ENCODE measurements around the gene TTLL11.
"Not testable (repeated sequence)": the region's sequence is repeated elsewhere in the genome, so short reads cannot be mapped to it uniquely, and the experiment has no call there.

Gene TTLL11

DNA sequence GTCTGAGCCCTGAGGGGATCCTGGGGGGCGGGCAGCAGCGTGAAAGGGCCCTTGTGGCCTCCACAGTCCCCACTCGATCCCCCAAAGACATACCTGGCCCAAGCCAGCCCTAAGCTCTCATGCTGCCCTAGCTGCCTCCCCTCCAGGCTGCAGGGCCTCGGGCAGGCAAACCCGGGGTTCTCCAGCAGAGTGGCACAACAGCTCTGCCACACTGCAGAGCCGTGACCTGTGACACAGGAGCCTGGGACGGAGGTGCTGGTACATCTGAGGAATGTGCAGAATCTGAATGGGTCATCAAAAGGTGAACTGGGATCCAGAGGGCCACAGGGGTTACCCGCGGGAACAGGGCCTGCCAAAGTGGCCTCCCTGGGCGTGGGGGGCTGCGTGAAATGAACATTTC, 278.5 kb downstream of the TTLL11 start:
- no peak for DNase-seq (ENCODE audit: low spot score)

DNA sequence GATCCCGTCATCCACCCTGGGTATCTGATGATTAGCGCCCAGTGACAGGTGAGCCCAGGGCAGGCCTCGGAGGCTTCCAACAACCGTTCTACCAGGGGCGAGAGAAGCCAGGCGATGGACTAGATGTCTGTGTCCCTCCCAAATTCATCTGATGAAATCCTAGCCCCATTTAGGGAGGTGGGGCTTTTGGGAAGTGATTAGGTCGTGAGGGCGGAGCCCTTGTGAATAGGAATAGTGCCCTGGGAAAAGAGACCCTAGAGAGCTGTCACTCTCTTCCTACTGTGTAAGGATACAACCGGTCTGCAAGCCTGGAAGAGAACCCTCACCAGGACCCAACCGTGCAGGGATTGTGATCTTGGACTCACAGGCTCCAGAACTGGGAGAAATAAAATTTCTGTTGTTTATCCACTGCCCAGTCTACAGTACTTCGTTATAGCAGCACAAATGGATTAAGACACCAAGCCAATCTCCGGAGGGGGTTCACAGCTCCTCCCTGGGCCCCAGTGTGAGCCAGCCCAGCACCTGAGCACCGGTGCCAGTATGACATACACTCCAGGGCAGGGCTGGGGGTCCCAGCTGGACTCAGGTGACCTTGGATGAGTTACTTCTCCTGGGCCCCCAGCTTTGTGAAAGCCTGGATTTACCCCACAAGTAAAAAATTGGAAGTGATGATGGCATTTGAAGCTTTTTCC, 279.4 kb downstream of the TTLL11 start:
- DNase-seq (ENCODE audit: low spot score): no peak

DNA sequence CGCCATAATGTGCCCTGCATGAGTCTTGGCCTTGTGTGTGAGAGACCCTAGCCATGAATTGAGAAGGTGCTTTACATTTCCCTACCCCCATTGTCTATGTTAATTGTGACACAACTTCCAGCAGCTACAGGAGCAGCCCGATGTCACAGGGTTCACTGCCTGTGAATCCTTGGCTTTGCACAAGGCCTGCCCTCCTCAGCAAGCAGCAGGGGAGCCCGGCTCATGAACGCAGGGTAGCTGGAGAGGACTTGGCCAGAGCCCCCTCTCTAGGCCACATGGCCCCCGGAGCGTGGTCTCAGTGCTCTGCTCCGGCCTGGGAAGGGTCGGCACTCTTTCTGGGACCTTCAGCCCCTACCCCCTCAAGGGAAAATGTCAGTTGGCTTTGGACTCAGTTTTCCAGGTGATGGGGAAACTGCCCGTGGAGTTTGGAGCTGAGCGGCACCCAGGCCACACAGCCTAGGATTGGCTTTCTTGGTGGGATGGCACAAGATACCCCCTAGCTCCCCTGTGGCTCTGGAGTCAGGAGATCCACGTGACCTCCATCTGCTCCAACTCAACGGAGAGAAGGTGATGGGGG, 280.9 kb downstream of the TTLL11 start:
- DNase-seq (ENCODE audit: low spot score): no peak

DNA sequence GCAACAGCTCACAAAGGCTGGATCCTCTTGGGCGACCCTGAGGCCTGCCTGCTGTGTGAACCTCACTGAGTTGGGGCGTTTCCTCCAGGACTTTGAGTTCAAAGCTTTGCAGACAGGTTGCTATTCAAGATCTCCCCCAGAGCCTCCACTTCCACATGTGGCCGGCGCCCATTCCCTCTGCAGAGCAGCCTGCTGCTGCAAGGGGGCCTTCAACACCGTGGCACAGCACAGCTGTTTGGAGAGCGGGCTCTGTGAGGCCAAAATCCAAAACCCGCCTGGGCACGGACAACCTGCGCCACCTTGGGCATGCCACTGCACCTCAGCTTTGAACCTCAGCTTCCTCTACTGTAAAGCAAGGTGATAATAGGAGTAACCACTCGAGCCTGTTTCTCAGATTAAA, 281.4 kb downstream of the TTLL11 start:
- DNase-seq (ENCODE audit: low spot score): no peak

DNA sequence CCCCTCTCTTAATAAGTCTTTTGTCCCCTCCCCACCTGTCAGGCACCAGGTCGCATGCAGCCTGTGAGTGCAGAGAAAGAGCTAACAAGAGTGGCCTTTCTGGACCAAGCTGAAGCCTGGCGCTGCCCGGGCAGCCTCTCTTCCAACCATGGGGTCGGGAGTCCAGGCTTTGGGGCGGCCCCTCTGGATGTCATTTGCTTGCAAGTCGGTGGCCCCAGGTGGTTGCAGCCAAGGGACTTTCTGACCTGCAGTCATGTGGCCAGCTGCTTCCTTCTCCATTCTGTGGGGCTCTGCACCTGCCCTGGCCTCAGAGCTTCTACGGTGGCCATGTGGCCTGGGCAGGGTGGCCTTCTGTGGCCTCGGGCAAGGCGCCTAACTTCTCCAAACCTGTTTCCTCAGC, 282.0 kb downstream of the TTLL11 start:
- no peak for DNase-seq (ENCODE audit: low spot score)

DNA sequence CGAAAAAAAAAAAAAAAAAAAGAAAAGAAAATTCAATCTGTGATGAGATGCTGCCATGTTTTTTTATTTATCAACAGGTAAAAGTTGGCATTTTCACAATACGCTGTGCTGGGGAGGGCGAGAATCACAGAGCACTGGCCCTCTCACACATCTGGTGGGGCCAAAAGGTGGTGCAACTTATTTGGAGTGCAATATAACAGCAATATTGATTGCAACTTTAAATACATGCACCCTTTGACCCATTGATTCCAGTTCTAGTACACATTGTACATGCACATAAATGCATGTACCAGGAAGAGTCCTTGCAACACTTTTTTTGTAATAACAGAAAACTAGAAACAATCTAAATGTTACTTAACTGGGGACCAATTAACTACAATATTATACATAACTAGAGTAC, 282.6 kb downstream of the TTLL11 start:
- DNase-seq (ENCODE audit: low spot score): no peak

DNA sequence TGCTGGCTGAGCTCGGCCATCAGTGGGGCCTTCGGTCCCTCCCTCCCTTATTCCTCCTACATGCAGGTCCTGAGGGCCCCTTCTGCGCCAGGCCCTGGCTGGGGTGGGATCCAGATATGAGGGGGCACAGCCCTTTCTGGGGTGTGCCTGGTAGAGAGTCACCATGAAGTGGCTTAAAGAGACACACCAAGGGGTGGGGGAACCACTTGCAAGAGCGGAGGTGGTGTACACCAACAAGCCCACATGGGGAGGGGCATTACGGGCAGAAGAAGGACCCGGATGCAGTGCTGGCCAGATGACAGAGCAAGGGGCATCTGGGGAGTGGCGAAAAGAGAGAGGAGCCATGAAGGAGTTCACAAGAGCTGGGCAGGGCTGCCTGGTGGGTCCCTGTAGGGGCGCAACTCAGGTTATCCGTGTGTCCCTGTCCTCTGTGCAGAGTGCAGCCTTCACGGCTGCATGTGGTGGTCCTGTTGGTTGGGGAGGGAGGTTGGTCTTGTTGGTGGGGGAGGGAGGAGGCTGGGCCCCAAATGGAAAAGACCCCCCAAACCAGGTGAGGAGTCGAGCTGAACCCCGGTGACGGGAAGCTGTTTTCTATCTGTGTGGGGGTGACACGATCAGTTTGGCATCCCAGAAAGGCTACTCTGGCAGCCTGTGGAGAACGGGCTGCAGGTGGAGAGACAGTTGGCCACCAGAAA, 283.6 kb downstream of the TTLL11 start:
- no peak for DNase-seq (ENCODE audit: low spot score)

DNA sequence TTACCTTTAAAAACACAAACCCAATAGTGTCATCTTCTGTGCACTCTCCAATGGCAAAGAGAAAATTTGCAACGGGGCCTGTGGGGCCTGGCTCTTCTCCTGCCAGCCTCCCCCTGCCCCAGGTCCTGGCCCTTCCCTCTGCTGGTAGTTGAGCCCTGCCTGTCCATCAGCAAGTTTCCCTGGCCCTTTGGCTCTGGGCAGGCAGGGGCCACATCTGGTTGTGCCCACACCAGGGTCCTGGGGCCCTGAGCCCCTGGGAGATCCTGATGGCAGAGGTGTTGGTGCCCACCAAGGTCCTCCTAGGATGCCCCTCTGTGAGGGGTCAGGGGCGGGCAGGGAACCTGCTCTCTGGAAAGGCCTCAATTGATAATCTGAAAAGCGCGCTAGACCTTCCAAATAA, 284.3 kb downstream of the TTLL11 start:
- DNase-seq (ENCODE audit: low spot score): no peak

DNA sequence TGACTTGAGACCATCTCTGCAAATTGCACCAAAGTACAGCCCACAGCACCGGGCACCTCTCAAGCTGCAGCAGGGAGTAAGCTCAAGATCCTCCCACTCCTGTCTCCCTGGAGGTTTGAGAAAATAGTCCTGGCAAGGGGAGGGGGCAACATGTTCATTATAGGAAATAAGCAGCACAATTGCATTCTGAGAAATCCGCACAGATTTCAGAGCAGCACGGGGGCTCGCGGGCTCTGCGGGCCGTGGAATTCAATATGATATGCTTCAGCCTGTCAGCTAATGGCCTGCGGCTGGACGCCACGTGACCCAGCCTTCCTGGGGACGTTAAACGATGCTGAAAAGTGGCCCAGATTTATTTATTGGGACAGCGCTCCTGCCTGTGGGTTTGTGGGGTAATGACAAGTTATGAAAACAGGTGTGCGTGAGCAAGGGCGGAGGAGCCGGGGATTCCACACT, 285.3 kb downstream of the TTLL11 start:
- DNase-seq (ENCODE audit: low spot score): no peak

DNA sequence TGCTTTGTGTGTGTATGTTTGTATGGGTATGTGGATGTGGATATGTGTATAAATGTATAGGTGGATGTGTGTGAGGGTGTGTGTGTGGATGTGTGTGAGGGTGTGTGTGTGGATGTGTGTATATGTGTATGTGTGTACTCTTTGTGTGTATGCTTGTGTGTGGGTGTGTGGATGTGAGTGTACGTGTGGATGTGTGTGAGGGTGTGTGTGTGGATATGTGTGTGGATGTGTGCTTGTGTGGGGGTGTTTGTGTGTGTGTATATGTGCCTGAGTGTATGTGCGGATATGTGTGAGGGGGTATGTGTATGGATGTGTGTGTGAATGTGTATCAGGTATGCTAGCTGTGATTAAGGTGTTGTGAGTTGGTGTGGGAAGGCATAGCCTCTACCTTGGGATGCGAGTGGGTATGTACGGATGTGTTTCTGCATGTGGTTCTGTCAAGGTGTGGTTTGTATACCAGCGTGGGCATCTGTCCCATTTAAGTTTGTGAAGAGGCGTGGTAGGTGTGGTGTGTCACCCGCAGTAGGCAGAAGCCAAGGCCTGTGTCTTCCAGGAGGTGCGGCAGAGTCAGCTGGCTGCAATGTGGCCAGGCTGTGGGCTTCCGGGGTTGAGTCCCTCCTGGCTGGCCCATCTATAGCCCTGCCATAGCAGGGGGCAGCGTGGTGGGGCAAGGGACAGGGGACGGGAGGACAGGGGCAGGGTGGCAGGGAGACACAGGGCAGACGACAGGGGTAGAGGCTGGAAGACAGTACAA, 285.9 kb downstream of the TTLL11 start:
- DNase-seq (ENCODE audit: low spot score): no peak

DNA sequence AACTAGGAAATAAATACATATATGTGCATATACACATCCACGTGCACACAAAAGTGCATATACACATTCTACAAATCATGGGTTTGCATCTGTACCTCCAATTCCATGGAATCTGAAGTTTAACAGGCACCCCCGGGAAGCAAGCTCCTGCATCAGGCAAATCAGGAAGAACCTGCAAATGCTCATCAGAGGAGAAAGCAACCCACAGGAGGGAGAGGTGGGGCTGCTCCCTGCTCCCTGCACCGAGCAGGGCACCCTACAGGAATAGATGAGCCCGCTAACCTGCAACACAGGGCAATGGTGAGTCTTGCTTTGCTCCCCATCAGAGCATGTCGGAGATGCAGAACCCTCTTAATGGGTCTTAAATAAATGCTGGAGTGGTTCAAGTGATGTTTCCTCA, 290.4 kb downstream of the TTLL11 start:
- DNase-seq (ENCODE audit: low spot score): no peak

DNA sequence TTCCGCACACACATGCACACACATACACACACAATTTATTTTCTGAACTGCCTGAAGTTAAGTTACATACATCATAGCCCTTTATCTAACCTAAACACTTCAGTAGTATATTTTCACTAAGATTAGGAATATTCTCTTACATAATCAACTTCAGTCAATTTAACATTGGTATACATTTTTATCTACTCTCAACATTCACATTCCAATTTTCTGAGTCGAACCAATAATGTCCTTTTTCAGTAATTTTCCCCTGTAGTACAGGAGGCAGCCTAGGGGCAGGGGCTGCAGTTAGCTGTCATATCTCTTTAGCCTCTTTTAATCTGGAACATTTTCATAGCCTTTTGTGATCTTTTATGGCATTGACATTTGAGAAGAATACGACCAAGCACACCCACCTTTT, 291.5 kb downstream of the TTLL11 start:
- DNase-seq (ENCODE audit: low spot score): no peak

DNA sequence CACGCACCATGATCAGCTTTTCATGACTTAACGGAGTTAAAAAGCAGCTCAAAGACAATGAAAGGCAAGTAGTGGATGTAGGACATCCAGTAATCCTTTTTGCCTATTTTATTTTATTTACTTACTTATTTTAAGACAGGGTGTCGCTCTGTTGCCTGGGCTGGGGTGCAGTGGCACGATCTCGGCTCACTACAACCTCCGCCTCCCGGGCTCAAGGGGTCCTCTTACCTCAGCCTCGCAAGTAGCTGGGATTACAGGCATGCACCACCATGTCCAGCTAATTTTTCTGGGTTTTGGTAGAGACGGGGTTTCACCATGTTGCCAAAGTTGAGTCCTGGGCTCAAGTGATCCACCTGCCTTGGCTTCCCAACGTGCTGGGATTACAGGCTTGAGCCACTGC, 292.7 kb downstream of the TTLL11 start:
- DNase-seq (ENCODE audit: low spot score): no peak

DNA sequence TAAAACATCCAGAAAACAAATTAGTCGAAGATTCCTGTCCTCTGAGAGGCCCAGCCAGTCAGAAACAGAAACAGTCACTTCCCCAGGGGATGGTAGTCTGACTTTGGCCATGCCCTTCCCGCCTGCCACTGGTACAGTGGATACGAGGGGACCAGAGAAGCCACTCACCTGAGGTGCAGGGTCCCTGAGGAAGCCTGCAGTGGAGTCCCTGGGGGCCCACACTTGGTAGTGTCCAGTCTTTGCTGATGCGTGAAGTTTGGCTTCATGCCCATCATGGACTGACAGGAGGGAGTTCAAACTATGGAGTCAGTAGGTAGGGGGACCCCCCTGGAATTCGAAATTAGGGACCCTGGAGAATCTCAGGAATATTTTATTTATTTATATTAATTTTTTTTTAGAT, 294.2 kb downstream of the TTLL11 start:
- no peak for DNase-seq (ENCODE audit: low spot score)

DNA sequence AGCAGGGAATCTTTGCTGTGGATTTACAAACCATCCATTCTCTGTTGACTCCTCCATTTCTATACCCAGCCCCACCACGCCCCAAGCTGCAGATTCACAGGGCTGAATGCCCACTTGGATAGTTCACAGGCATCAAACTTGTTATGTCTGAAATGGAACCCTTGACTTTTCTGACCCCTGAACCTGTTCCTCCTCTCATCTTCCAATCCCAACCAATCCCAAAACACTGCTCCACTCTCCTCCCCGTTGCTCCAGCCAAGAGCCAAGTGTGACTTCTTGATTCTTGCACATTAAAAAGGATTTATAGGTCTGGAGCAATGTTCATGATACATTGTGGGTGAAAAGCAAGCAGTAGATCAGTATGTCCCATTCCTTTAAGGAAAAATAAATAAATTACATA, 296.0 kb downstream of the TTLL11 start:
- no peak for DNase-seq (ENCODE audit: low spot score)

DNA sequence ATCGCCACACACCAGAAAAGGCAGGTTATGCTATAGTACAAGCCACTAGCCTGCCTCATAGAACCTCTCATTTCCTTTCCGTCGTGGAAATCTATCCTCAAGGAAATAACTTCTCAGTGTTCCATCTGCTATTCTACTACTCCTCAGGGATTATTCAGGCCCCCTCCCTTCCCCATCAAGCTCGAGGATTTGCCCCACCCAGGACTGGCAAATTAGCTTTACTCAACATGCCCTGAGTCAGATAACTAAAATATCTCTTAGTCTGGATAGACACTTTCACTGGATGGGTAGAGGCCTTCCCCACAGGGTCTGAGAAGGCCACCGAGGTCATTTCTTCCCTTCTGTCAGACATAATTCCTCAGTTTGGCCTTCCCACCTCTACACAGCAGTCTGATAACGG, 298.8 kb downstream of the TTLL11 start:
- DNase-seq (ENCODE audit: low spot score): not testable (repeated sequence)

DNA sequence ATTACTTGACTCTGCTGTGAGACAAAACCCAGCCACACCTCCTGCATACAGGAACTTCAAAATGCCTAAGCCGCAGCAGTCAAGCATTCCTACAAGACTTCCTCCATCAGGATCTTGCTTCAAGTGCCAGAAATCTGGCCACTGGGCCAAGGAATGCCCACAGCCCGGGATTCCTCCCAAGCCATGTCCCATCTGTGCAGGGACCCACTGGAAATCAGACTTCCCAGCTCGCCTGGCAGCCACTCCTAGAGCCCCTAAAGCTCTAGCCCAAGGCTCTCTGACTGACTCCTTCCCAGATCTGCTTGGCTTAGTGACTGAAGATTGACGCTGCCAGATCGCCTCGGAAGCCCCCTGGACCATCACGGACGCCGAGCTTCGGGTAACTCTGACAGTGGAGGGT, 300.6 kb downstream of the TTLL11 start:
- not testable (repeated sequence) for DNase-seq (ENCODE audit: low spot score)

DNA sequence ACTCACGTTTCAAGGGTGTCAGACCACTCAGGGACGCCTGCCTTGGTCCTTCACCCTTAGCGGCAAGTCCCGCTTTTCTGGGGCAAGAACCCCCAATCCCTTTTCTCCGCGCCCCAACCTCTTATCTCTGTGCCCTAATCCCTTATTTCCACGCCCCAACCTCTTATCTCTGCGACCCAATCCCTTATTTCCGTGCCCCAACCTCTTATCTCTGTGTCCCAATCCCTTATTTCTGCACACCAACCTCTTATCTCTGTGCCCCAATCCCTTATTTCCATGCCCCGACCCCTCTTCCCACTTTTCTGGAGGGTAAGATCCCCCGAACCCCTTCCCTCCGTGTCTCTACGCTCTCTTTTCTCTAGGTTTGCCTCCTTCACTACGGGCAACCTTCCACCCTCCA, 302.3 kb downstream of the TTLL11 start:
- DNase-seq (ENCODE audit: low spot score): no peak

DNA sequence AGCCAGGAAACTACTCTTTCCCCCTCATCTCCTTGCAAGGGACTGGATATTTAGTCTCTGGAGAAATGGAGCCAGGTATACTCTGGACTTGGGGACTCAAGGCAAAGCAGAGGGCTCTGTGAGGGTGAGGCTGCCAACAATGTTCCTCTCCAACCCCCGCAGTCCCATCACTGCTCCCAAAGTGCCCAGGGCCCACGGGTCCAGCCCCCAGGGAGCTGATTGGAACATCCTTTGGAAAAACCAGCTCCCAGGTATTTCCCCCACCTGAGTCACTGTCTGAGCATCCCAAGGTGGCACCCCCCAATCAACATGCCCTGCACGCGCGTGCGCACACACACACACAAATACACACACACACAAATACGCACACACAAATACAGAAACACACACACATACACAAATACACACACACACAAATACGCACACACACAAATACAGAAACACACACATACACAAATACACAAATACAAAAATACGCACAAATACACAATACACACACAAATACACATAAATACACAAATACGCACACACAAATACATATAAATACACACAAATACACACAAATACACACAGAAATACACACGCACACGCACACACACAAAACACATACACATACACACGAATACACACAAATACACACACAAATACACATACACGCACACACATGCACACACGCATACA, 304.3 kb downstream of the TTLL11 start:
- no peak for DNase-seq (ENCODE audit: low spot score)

DNA sequence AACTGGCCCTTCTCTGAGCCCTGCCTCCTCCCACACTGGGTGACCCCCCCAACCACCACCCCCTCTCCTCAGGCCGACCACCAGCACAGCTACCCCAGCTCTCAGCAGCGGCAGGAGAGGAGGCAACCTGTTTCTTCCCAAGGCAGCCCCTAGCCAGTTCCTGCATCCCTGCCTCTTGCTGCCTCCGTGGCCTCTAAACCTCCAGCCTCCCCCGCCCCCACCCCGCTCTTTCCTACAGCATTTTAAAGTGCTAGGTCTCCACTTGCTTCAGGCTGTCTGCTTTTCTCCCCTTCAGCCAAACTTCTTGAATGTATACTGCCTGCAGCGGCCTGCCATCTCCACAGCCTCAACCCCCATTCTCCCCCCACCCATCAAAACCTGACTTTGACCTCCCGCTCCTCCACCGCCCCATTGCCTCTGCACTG, 306.1 kb downstream of the TTLL11 start:
- no peak for DNase-seq (ENCODE audit: low spot score)

DNA sequence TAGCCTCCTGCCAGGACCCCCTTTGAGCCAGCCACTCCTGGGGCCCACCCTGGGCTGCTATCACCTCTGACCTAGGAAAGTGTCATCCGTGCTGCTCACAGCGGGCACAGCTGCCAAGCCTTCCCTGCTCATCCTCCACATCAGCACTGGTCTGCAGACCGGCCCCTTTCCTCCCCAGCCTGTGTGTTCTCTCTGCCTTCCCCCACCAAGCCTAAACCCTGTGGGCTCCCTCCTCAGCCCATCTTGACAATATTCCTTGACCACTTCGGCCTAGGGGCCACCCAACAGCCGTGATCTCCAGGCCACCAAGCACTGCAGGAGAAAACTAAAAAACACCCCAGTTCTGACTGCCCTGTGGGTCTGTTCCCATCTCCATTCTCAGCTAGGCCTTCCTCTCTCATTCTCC, 306.6 kb downstream of the TTLL11 start:
- DNase-seq (ENCODE audit: low spot score): no peak

Data from LoVo (cell line).